SK-N-SH (cell line): ENCODE measurements around the gene ZNF385A.

Source experiments
- CHD2 ChIP-seq: fragments of 150-350 bp; IDR thresholded peaks from 2 replicates; pipeline ENCODE4 v1.6.1; 2018; ENCODE audit warnings: low read length; ENCODE audit not compliant: partially characterized antibody
- CTCF ChIP-seq: fragments of 200-600 bp; sonication (generic); IDR thresholded peaks from 2 replicates; pipeline ENCODE4 v1.6.1; 2017; ENCODE audit warnings: antibody characterized with exemption, mild to moderate bottlenecking, moderate library complexity
- ELF1 ChIP-seq: IDR thresholded peaks from 2 replicates; pipeline ENCODE4 v1.4.0; 2012
- EP300 ChIP-seq, 2 experiments: IDR thresholded peaks; 2 replicates each; pipeline versions ENCODE4 v1.4.0 to v1.6.1; 2012; ENCODE audit warnings: borderline replicate concordance in 1 of 2, low read depth in 1 of 2, low read length in 1 of 2
- POLR2AphosphoS5 ChIP-seq: IDR thresholded peaks from 2 replicates; pipeline ENCODE4 v1.6.1; 2012; ENCODE audit warnings: low read depth, low read length
- RFX5 ChIP-seq: IDR thresholded peaks from 2 replicates; pipeline ENCODE4 v1.6.1; 2012; ENCODE audit warnings: mild to moderate bottlenecking, improper control_type of control experiment, low read length
- TF ChIP-seq, protein P1 (sequence below): fragments of 150-350 bp; IDR thresholded peaks from 2 replicates; pipeline ENCODE4 v1.6.1; 2017; ENCODE audit warnings: antibody characterized with exemption, low read length, low read depth, borderline replicate concordance
- TF ChIP-seq, protein P2 (sequence below): IDR thresholded peaks from 2 replicates; pipeline ENCODE4 v1.4.0; 2012; ENCODE audit warnings: low read depth, borderline replicate concordance

GRCh38 chr12:54404061-54405004 is 19.8 kb upstream of the ZNF385A start:
- peak; percentile 98 for TF ChIP-seq CTCF
- TF ChIP-seq, protein P1, sequence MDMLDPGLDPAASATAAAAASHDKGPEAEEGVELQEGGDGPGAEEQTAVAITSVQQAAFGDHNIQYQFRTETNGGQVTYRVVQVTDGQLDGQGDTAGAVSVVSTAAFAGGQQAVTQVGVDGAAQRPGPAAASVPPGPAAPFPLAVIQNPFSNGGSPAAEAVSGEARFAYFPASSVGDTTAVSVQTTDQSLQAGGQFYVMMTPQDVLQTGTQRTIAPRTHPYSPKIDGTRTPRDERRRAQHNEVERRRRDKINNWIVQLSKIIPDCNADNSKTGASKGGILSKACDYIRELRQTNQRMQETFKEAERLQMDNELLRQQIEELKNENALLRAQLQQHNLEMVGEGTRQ, result no peak
- TF ChIP-seq POLR2AphosphoS5, result no peak
- TF ChIP-seq EP300 (IDR thresholded peaks at IDR 0.05; ENCODE audit: borderline replicate concordance in 1 of 2, low read depth in 1 of 2, low read length in 1 of 2), result no peak
- no peak for TF ChIP-seq ELF1
- TF ChIP-seq RFX5, result no peak
- TF ChIP-seq, protein P2, sequence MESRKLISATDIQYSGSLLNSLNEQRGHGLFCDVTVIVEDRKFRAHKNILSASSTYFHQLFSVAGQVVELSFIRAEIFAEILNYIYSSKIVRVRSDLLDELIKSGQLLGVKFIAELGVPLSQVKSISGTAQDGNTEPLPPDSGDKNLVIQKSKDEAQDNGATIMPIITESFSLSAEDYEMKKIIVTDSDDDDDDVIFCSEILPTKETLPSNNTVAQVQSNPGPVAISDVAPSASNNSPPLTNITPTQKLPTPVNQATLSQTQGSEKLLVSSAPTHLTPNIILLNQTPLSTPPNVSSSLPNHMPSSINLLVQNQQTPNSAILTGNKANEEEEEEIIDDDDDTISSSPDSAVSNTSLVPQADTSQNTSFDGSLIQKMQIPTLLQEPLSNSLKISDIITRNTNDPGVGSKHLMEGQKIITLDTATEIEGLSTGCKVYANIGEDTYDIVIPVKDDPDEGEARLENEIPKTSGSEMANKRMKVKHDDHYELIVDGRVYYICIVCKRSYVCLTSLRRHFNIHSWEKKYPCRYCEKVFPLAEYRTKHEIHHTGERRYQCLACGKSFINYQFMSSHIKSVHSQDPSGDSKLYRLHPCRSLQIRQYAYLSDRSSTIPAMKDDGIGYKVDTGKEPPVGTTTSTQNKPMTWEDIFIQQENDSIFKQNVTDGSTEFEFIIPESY, result no peak
- no peak for TF ChIP-seq CHD2
